ENCODE results near the gene DSP.

DSP gene

GRCh38 chr6:7515363-7515762 is 26.1 kb upstream of the DSP start:
- Histone ChIP-seq H3K4me3 (ENCODE audit: low read depth in 1 of 2, low read length in 2 of 2) (no peak overlapping the region), H3K36me3 (ENCODE audit: control insufficient read depth in 1 of 2, insufficient read depth in 2 of 2, low read length in 2 of 2) (no peaks in the 10 kb centered on the region), H3K27ac (ENCODE audit: low read length) (no peak overlapping the region), H3K27me3 (ENCODE audit: low read depth, low read length) (no peaks in the 10 kb centered on the region), H3K4me1 (ENCODE audit: control insufficient read depth in 1 of 2, insufficient read depth in 2 of 2, low read length in 2 of 2) (no peaks in the 10 kb centered on the region), H3K9me3 (ENCODE audit: control insufficient read depth in 1 of 2, low read length in 2 of 2) (no peaks in the 10 kb centered on the region)

- H3K27ac ChIP-seq (ENCODE audit: low read length) = no peak overlapping the region
- no peaks in the 10 kb centered on the region for H3K9me3 ChIP-seq (ENCODE audit: control insufficient read depth in 1 of 2, low read length in 2 of 2)
- H3K4me1 ChIP-seq (ENCODE audit: control insufficient read depth in 1 of 2, insufficient read depth in 2 of 2, low read length in 2 of 2) = no peaks in the 10 kb centered on the region
- H3K4me3 ChIP-seq (ENCODE audit: low read depth in 1 of 2, low read length in 2 of 2) = no peak overlapping the region
- no peaks in the 10 kb centered on the region for H3K36me3 ChIP-seq (ENCODE audit: control insufficient read depth in 1 of 2, insufficient read depth in 2 of 2, low read length in 2 of 2)
- H3K27me3 ChIP-seq (ENCODE audit: low read depth, low read length) = no peaks in the 10 kb centered on the region
Measured at GRCh38 chr6:7518877-7519276, 22.6 kb upstream of the DSP start.

- H3K27ac ChIP-seq (ENCODE audit: low read length) = no peak overlapping the region
- no peak overlapping the region for H3K4me3 ChIP-seq (ENCODE audit: low read depth in 1 of 2, low read length in 2 of 2)
- H3K4me1 ChIP-seq (ENCODE audit: control insufficient read depth in 1 of 2, insufficient read depth in 2 of 2, low read length in 2 of 2) = no peaks in the 10 kb centered on the region
- no peaks in the 10 kb centered on the region for H3K36me3 ChIP-seq (ENCODE audit: control insufficient read depth in 1 of 2, insufficient read depth in 2 of 2, low read length in 2 of 2)
- H3K27me3 ChIP-seq (ENCODE audit: low read depth, low read length) = no peaks in the 10 kb centered on the region
- H3K9me3 ChIP-seq (ENCODE audit: control insufficient read depth in 1 of 2, low read length in 2 of 2) = no peaks in the 10 kb centered on the region
Measured at GRCh38 chr6:7522873-7523272, 18.6 kb upstream of the DSP start.

- H3K27ac ChIP-seq (ENCODE audit: low read length) = no peak overlapping the region
- H3K9me3 ChIP-seq (ENCODE audit: control insufficient read depth in 1 of 2, low read length in 2 of 2) = no peaks in the 10 kb centered on the region
- H3K36me3 ChIP-seq (ENCODE audit: control insufficient read depth in 1 of 2, insufficient read depth in 2 of 2, low read length in 2 of 2) = no peaks in the 10 kb centered on the region
- H3K4me3 ChIP-seq (ENCODE audit: low read depth in 1 of 2, low read length in 2 of 2) = no peak overlapping the region
- H3K4me1 ChIP-seq (ENCODE audit: control insufficient read depth in 1 of 2, insufficient read depth in 2 of 2, low read length in 2 of 2) = no peaks in the 10 kb centered on the region
- H3K27me3 ChIP-seq (ENCODE audit: low read depth, low read length) = no peaks in the 10 kb centered on the region
Measured at GRCh38 chr6:7523922-7524321, 17.5 kb upstream of the DSP start.

GRCh38 chr6:7526755-7527154 is 14.7 kb upstream of the DSP start:
- Histone ChIP-seq H3K9me3 (ENCODE audit: control insufficient read depth in 1 of 2, low read length in 2 of 2) (no peaks in the 10 kb centered on the region), H3K36me3 (ENCODE audit: control insufficient read depth in 1 of 2, insufficient read depth in 2 of 2, low read length in 2 of 2) (no peaks in the 10 kb centered on the region), H3K4me1 (ENCODE audit: control insufficient read depth in 1 of 2, insufficient read depth in 2 of 2, low read length in 2 of 2) (no peaks in the 10 kb centered on the region), H3K27me3 (ENCODE audit: low read depth, low read length) (no peaks in the 10 kb centered on the region), H3K27ac (ENCODE audit: low read length) (no peak overlapping the region), H3K4me3 (ENCODE audit: low read depth in 1 of 2, low read length in 2 of 2) (no peak overlapping the region)

GRCh38 chr6:7528565-7528964 is 12.9 kb upstream of the DSP start:
- H3K27me3 ChIP-seq (ENCODE audit: low read depth, low read length) = no peaks in the 10 kb centered on the region
- no peak overlapping the region for H3K4me3 ChIP-seq (ENCODE audit: low read depth in 1 of 2, low read length in 2 of 2)
- H3K4me1 ChIP-seq (ENCODE audit: control insufficient read depth in 1 of 2, insufficient read depth in 2 of 2, low read length in 2 of 2) = no peaks in the 10 kb centered on the region
- H3K27ac ChIP-seq (ENCODE audit: low read length) = no peak overlapping the region
- H3K36me3 ChIP-seq (ENCODE audit: control insufficient read depth in 1 of 2, insufficient read depth in 2 of 2, low read length in 2 of 2) = no peaks in the 10 kb centered on the region
- no peaks in the 10 kb centered on the region for H3K9me3 ChIP-seq (ENCODE audit: control insufficient read depth in 1 of 2, low read length in 2 of 2)

GRCh38 chr6:7529141-7529540 is 12.3 kb upstream of the DSP start:
- Histone ChIP-seq H3K27ac (ENCODE audit: low read length) (no peak overlapping the region), H3K4me3 (ENCODE audit: low read depth in 1 of 2, low read length in 2 of 2) (no peak overlapping the region), H3K4me1 (ENCODE audit: control insufficient read depth in 1 of 2, insufficient read depth in 2 of 2, low read length in 2 of 2) (no peaks in the 10 kb centered on the region), H3K36me3 (ENCODE audit: control insufficient read depth in 1 of 2, insufficient read depth in 2 of 2, low read length in 2 of 2) (no peaks in the 10 kb centered on the region), H3K9me3 (ENCODE audit: control insufficient read depth in 1 of 2, low read length in 2 of 2) (no peaks in the 10 kb centered on the region), H3K27me3 (ENCODE audit: low read depth, low read length) (no peaks in the 10 kb centered on the region)

- Histone ChIP-seq H3K27ac (ENCODE audit: low read length) (no peak overlapping the region), H3K27me3 (ENCODE audit: low read depth, low read length) (no peaks in the 10 kb centered on the region), H3K36me3 (ENCODE audit: control insufficient read depth in 1 of 2, insufficient read depth in 2 of 2, low read length in 2 of 2) (no peaks in the 10 kb centered on the region), H3K9me3 (ENCODE audit: control insufficient read depth in 1 of 2, low read length in 2 of 2) (no peaks in the 10 kb centered on the region), H3K4me3 (ENCODE audit: low read depth in 1 of 2, low read length in 2 of 2) (no peak overlapping the region), H3K4me1 (ENCODE audit: control insufficient read depth in 1 of 2, insufficient read depth in 2 of 2, low read length in 2 of 2) (no peaks in the 10 kb centered on the region)
Measured at GRCh38 chr6:7532232-7532631, 9.2 kb upstream of the DSP start.

- Histone ChIP-seq H3K27me3 (ENCODE audit: low read depth, low read length) (no peaks in the 10 kb centered on the region), H3K4me3 (ENCODE audit: low read depth in 1 of 2, low read length in 2 of 2) (no peak overlapping the region), H3K9me3 (ENCODE audit: control insufficient read depth in 1 of 2, low read length in 2 of 2) (no peaks in the 10 kb centered on the region), H3K27ac (ENCODE audit: low read length) (no peak overlapping the region), H3K4me1 (ENCODE audit: control insufficient read depth in 1 of 2, insufficient read depth in 2 of 2, low read length in 2 of 2) (no peaks in the 10 kb centered on the region), H3K36me3 (ENCODE audit: control insufficient read depth in 1 of 2, insufficient read depth in 2 of 2, low read length in 2 of 2) (no peaks in the 10 kb centered on the region)
Measured at GRCh38 chr6:7532821-7533220, 8.7 kb upstream of the DSP start.

- H3K27me3 ChIP-seq (ENCODE audit: low read depth, low read length) = no peaks in the 10 kb centered on the region
- no peaks in the 10 kb centered on the region for H3K4me1 ChIP-seq (ENCODE audit: control insufficient read depth in 1 of 2, insufficient read depth in 2 of 2, low read length in 2 of 2)
- H3K4me3 ChIP-seq (ENCODE audit: low read depth in 1 of 2, low read length in 2 of 2) = no peak overlapping the region
- H3K9me3 ChIP-seq (ENCODE audit: control insufficient read depth in 1 of 2, low read length in 2 of 2) = no peaks in the 10 kb centered on the region
- no peak overlapping the region for H3K27ac ChIP-seq (ENCODE audit: low read length)
- H3K36me3 ChIP-seq (ENCODE audit: control insufficient read depth in 1 of 2, insufficient read depth in 2 of 2, low read length in 2 of 2) = no peaks in the 10 kb centered on the region
Measured at GRCh38 chr6:7534192-7534591, 7.3 kb upstream of the DSP start.

GRCh38 chr6:7535498-7535897 is 6.0 kb upstream of the DSP start:
- Histone ChIP-seq H3K36me3 (ENCODE audit: control insufficient read depth in 1 of 2, insufficient read depth in 2 of 2, low read length in 2 of 2) (no peaks in the 10 kb centered on the region), H3K27me3 (ENCODE audit: low read depth, low read length) (peaks cover 5% of the 10 kb centered on the region), H3K4me1 (ENCODE audit: control insufficient read depth in 1 of 2, insufficient read depth in 2 of 2, low read length in 2 of 2) (no peaks in the 10 kb centered on the region), H3K27ac (ENCODE audit: low read length) (no peak overlapping the region), H3K4me3 (ENCODE audit: low read depth in 1 of 2, low read length in 2 of 2) (no peak overlapping the region), H3K9me3 (ENCODE audit: control insufficient read depth in 1 of 2, low read length in 2 of 2) (no peaks in the 10 kb centered on the region)

- peaks cover 0 to 6% of the 10 kb centered on the region in 2 donors for H3K36me3 ChIP-seq (ENCODE audit: control insufficient read depth in 1 of 2, insufficient read depth in 2 of 2, low read length in 2 of 2)
- peaks cover 3 to 19% of the 10 kb centered on the region in 2 donors for H3K4me1 ChIP-seq (ENCODE audit: control insufficient read depth in 1 of 2, insufficient read depth in 2 of 2, low read length in 2 of 2)
- H3K4me3 ChIP-seq (ENCODE audit: low read depth in 1 of 2, low read length in 2 of 2) = no peak overlapping the region
- no peaks in the 10 kb centered on the region for H3K9me3 ChIP-seq (ENCODE audit: control insufficient read depth in 1 of 2, low read length in 2 of 2)
- peaks cover 24% of the 10 kb centered on the region for H3K27me3 ChIP-seq (ENCODE audit: low read depth, low read length)
- H3K27ac ChIP-seq (ENCODE audit: low read length) = no peak overlapping the region
Measured at GRCh38 chr6:7537565-7538174, 3.8 kb upstream of the DSP start.

Data from muscle layer of duodenum (tissue), 2 donors.